Mammary epithelial cell (primary cell): ENCODE data around the gene SDK1.

Source experiments
- EZH2 ChIP-seq: IDR thresholded peaks from 2 replicates; pipeline ENCODE4 v1.6.1; 2012; ENCODE audit warnings: low read length, inconsistent platforms, borderline replicate concordance
- TF ChIP-seq, protein P1 (sequence below), 2 donors: IDR thresholded peaks in 1 of 2; conservative IDR thresholded peaks in 1 of 2; 2 replicates each; pipeline ENCODE4 v1.5.1; 2011 to 2012; ENCODE audit warnings: inconsistent platforms in 2 of 2, low read length in 2 of 2, mild to moderate bottlenecking in 2 of 2, control low read depth in 1 of 2, low read depth in 1 of 2; ENCODE audit not compliant: insufficient read depth in 1 of 2; ENCODE audit errors: extremely low read depth in 1 of 2

GRCh38 chr7:4244041-4244440 is 943.0 kb downstream of the SDK1 start:
- TF ChIP-seq, protein P1, sequence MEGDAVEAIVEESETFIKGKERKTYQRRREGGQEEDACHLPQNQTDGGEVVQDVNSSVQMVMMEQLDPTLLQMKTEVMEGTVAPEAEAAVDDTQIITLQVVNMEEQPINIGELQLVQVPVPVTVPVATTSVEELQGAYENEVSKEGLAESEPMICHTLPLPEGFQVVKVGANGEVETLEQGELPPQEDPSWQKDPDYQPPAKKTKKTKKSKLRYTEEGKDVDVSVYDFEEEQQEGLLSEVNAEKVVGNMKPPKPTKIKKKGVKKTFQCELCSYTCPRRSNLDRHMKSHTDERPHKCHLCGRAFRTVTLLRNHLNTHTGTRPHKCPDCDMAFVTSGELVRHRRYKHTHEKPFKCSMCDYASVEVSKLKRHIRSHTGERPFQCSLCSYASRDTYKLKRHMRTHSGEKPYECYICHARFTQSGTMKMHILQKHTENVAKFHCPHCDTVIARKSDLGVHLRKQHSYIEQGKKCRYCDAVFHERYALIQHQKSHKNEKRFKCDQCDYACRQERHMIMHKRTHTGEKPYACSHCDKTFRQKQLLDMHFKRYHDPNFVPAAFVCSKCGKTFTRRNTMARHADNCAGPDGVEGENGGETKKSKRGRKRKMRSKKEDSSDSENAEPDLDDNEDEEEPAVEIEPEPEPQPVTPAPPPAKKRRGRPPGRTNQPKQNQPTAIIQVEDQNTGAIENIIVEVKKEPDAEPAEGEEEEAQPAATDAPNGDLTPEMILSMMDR (conservative IDR thresholded peaks at IDR 0.05 in 1 of 2, IDR thresholded peaks at IDR 0.05 in 1 of 2; ENCODE audit: extremely low read depth in 1 of 2, insufficient read depth in 1 of 2, low read depth in 1 of 2, low read length in 2 of 2) = no peak
- TF ChIP-seq EZH2 = no peak
